OCI-LY7 (cell line): Measurements from ENCODE around the gene LCN12.

Source experiments
- EZH2phosphoT487 ChIP-seq: fragments of 200-600 bp; sonication (generic); IDR thresholded peaks from 2 replicates; pipeline ENCODE4 v1.6.1; 2018; ENCODE audit warnings: low read depth, borderline replicate concordance, mild to moderate bottlenecking, mixed run types, antibody characterized with exemption, low read length, moderate library complexity, mixed read lengths
- TF ChIP-seq, protein P1 (sequence below): fragments of 200-600 bp; sonication (generic); conservative IDR thresholded peaks from 2 replicates; pipeline ENCODE4 v1.5.1; 2014; ENCODE audit warnings: mild to moderate bottlenecking, antibody characterized with exemption, low read length, moderate library complexity, mixed read lengths

DNA sequence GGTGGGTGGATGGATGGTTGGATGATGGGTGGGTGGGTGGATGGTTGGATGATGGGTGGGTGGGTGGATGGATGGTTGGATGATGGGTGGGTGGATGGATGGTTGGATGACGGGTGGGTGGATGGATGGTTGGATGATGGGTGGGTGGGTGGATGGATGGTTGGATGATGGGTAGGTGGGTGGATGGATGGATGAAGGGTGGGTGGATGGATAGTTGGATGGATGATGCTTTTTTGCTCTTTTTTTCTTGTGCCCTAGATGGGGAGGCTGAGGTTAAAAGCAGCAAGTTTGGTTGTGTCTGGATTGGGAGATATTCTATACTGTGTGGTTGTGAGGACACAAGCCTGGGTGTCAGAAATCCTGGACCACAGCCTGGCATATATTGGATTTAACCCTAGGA lies 5.4 kb downstream of the LCN12 start:
- TF ChIP-seq, protein P1, sequence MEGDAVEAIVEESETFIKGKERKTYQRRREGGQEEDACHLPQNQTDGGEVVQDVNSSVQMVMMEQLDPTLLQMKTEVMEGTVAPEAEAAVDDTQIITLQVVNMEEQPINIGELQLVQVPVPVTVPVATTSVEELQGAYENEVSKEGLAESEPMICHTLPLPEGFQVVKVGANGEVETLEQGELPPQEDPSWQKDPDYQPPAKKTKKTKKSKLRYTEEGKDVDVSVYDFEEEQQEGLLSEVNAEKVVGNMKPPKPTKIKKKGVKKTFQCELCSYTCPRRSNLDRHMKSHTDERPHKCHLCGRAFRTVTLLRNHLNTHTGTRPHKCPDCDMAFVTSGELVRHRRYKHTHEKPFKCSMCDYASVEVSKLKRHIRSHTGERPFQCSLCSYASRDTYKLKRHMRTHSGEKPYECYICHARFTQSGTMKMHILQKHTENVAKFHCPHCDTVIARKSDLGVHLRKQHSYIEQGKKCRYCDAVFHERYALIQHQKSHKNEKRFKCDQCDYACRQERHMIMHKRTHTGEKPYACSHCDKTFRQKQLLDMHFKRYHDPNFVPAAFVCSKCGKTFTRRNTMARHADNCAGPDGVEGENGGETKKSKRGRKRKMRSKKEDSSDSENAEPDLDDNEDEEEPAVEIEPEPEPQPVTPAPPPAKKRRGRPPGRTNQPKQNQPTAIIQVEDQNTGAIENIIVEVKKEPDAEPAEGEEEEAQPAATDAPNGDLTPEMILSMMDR = no peak
- TF ChIP-seq EZH2phosphoT487 = no peak
